Measurements from ENCODE around the gene TNRC6A. TPM values are rescaled to one million over a fixed set of nuclear protein-coding genes. Genes with fewer than 3 reads are reported as not detected.

TNRC6A gene
- total RNA-seq, 2 donors from 2014 or later = 81.5 to 84.7 TPM

DNA sequence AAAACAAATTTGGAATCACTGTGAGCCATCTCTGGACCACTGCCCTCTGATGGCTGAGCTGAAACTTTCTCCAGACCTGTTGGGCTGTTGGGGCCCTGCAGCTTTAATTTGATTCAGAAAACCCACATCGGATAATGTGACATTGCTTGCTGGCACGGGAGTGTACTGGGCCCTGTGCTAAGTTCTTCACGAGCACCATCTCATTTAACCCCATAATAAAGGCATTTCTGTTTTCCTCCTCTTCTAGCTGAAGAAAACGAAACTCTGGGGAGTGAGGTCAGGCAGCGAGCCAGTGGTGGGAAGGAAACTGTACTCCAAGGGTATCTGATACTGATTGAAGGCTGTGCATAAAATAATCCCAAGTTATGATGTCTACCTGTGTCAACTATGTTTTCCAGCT is 34.5 kb upstream of the TNRC6A start:
- Histone ChIP-seq H3K4me1 (ENCODE audit: control insufficient read depth, insufficient read depth, low read length) (no peaks in the 10 kb centered on the region), H3K4me3 (ENCODE audit: low read length) (no peak overlapping the region), H3K9me3 (ENCODE audit: control insufficient read depth, low read length) (no peaks in the 10 kb centered on the region), H3K9ac (ENCODE audit: extremely low read depth, low read length, poor library complexity, severe bottlenecking) (no peak overlapping the region), H3K36me3 (ENCODE audit: control insufficient read depth, insufficient read depth, low read length) (no peaks in the 10 kb centered on the region), H3K27ac (ENCODE audit: low read depth, low read length) (no peak overlapping the region), H3K27me3 (ENCODE audit: control insufficient read depth, insufficient read depth, low read length, poor library complexity, severe bottlenecking) (no peaks in the 10 kb centered on the region)
- H3K27me3 Mint-ChIP-seq (ENCODE audit: insufficient read depth) = no peaks in the 10 kb centered on the region
- H3K36me3 Mint-ChIP-seq (ENCODE audit: low read depth) = no peaks in the 10 kb centered on the region
- DNase-seq = no peak
- no peak overlapping the region for H3K27ac Mint-ChIP-seq
- peaks cover 9% of the 10 kb centered on the region for H3K9me3 Mint-ChIP-seq
- 64 to 90% methylated on average over 2 to 5 of the region's 5 CpGs for WGBS, 2 experiments (ENCODE audit: insufficient coverage in 1 of 2, insufficient read length in 1 of 2)
- no peaks in the 10 kb centered on the region for H3K4me1 Mint-ChIP-seq
- H3K4me3 Mint-ChIP-seq = no peak overlapping the region
- TF ChIP-seq, protein P1, sequence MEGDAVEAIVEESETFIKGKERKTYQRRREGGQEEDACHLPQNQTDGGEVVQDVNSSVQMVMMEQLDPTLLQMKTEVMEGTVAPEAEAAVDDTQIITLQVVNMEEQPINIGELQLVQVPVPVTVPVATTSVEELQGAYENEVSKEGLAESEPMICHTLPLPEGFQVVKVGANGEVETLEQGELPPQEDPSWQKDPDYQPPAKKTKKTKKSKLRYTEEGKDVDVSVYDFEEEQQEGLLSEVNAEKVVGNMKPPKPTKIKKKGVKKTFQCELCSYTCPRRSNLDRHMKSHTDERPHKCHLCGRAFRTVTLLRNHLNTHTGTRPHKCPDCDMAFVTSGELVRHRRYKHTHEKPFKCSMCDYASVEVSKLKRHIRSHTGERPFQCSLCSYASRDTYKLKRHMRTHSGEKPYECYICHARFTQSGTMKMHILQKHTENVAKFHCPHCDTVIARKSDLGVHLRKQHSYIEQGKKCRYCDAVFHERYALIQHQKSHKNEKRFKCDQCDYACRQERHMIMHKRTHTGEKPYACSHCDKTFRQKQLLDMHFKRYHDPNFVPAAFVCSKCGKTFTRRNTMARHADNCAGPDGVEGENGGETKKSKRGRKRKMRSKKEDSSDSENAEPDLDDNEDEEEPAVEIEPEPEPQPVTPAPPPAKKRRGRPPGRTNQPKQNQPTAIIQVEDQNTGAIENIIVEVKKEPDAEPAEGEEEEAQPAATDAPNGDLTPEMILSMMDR (conservative IDR thresholded peaks at IDR 0.05) = no peak

DNA sequence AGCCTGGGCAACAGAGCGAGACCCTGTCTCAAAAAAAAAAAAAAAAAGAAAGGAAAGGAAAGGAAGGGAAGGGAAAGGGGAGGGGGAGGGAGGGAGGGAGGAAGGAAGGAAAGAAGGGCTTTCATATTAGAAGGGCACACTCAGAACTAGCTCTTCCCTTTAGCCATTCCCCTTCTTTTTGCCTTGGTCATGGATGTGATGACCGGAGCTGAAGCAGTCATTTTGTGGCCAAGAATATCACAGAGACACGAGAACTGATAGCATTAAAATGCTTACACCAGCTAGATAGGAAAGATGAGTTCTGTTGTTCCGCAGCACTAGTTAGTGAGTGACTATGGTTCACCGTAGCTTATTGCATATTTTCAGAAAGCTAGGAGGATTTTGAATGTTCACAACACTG is 32.8 kb upstream of the TNRC6A start:
- Histone ChIP-seq H3K9ac (ENCODE audit: extremely low read depth, low read length, poor library complexity, severe bottlenecking) (no peak overlapping the region), H3K27me3 (ENCODE audit: control insufficient read depth, insufficient read depth, low read length, poor library complexity, severe bottlenecking) (no peaks in the 10 kb centered on the region), H3K36me3 (ENCODE audit: control insufficient read depth, insufficient read depth, low read length) (no peaks in the 10 kb centered on the region), H3K9me3 (ENCODE audit: control insufficient read depth, low read length) (no peaks in the 10 kb centered on the region), H3K4me1 (ENCODE audit: control insufficient read depth, insufficient read depth, low read length) (no peaks in the 10 kb centered on the region), H3K4me3 (ENCODE audit: low read length) (no peak overlapping the region), H3K27ac (ENCODE audit: low read depth, low read length) (no peak overlapping the region)
- Mint-ChIP-seq H3K36me3 (ENCODE audit: low read depth) (no peaks in the 10 kb centered on the region), H3K27ac (no peak overlapping the region), H3K4me1 (no peaks in the 10 kb centered on the region), H3K4me3 (no peak overlapping the region), H3K9me3 (peaks cover 9% of the 10 kb centered on the region), H3K27me3 (ENCODE audit: insufficient read depth) (no peaks in the 10 kb centered on the region)
- 58 to 69% methylated on average over 3 to 4 of the region's 5 CpGs for WGBS, 2 experiments (ENCODE audit: insufficient coverage in 1 of 2, insufficient read length in 1 of 2)
- DNase-seq = no peak
- TF ChIP-seq, protein P1 (conservative IDR thresholded peaks at IDR 0.05) = no peak

DNA sequence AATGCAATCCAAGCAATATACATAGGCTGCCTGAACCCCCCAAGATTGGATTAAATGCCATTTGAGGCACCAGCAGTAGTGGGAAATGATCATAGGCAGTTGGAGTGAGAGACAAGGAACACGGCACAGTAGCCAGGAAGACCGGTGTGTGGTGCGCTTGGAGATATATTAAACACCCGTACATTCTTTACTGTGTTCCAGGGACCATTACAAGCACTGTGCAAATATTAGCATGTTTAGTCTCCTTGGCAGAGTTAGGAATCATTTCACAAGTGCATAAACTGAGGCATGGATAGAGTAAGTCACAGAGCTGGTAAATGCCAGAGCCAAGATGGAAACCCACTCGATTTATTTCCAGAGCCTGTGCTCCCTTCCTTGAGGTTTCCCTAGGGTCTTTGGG is 31.1 kb upstream of the TNRC6A start:
- Mint-ChIP-seq H3K27ac (no peak overlapping the region), H3K27me3 (ENCODE audit: insufficient read depth) (no peaks in the 10 kb centered on the region), H3K9me3 (peaks cover 9% of the 10 kb centered on the region), H3K4me1 (no peaks in the 10 kb centered on the region), H3K36me3 (ENCODE audit: low read depth) (no peaks in the 10 kb centered on the region), H3K4me3 (no peak overlapping the region)
- no peak overlapping the region for H3K27ac ChIP-seq (ENCODE audit: low read depth, low read length)
- no peak for DNase-seq
- H3K4me1 ChIP-seq (ENCODE audit: control insufficient read depth, insufficient read depth, low read length) = no peaks in the 10 kb centered on the region
- no peak overlapping the region for H3K4me3 ChIP-seq (ENCODE audit: low read length)
- WGBS, 2 experiments (ENCODE audit: insufficient coverage in 1 of 2, insufficient read length in 1 of 2) = 89 to 92% methylated on average over 4 to 5 of the region's 5 CpGs
- no peaks in the 10 kb centered on the region for H3K36me3 ChIP-seq (ENCODE audit: control insufficient read depth, insufficient read depth, low read length)
- TF ChIP-seq, protein P1 (conservative IDR thresholded peaks at IDR 0.05) = no peak
- H3K9me3 ChIP-seq (ENCODE audit: control insufficient read depth, low read length) = no peaks in the 10 kb centered on the region
- H3K9ac ChIP-seq (ENCODE audit: extremely low read depth, low read length, poor library complexity, severe bottlenecking) = no peak overlapping the region
- no peaks in the 10 kb centered on the region for H3K27me3 ChIP-seq (ENCODE audit: control insufficient read depth, insufficient read depth, low read length, poor library complexity, severe bottlenecking)

All from endodermal cell (in vitro differentiated cells).